ENCODE data around the gene PRKCZ.

Gene PRKCZ

DNA sequence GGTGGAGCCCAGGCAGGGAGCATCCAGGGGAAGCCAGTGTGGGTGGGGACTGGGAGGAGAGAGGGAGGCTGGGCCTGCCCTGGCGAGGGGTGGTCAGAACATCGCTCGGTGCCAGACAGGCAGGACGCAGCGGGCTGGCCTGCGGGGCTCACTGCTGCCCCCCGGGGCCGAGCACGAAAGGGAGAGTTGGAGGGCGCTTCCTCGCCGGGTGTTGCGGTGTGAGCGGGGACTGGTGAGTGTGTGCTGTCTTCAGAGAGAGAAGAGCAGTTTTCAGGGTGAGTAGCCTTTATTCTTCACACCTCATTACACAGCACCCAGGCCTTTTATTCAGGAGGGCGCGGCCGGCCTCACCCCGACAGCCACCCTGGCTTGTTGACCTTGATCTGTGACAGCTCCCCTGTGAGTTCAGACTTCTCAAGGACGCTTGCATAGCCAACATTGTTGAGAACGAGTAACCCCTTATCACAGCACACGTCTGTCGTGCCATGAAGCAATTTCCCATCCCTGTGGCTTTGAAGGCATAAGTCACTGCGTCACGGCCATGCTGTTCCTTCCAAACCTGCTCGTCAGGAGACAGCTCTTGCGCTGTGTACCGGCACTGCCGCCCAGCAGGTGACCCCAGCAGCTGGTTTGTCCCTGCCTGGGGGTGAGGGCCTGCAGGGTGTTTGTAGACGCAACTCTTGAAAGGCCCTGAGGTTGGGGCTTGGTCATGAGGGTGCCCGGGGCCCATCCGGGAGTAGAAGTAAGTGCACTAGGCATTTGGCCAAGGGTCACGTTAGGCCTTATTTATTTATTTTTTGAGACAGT, 54.6 kb downstream of the PRKCZ start:
- no peak for TF ChIP-seq CTCF (IDR thresholded peaks at IDR 0.05; ENCODE audit: low read depth, low read length)
- no peak for DNase-seq (ENCODE audit: low read depth in 2 of 2)
- H3K4me3 ChIP-seq (replicated peaks in 1 of 2; ENCODE audit: low read depth in 2 of 2, low read length in 2 of 2): no peak overlapping the region

GRCh38 chr1:2105781-2106524, 55.7 kb downstream of the PRKCZ start:
- TF ChIP-seq CTCF (IDR thresholded peaks at IDR 0.05; ENCODE audit: low read depth, low read length): no peak
- no peak overlapping the region for H3K4me3 ChIP-seq (replicated peaks in 1 of 2; ENCODE audit: low read depth in 2 of 2, low read length in 2 of 2)
- DNase-seq (ENCODE audit: low read depth in 2 of 2): no peak

- no peak overlapping the region for H3K4me3 ChIP-seq (replicated peaks in 1 of 2; ENCODE audit: low read depth in 2 of 2, low read length in 2 of 2)
- no peak for TF ChIP-seq CTCF (IDR thresholded peaks at IDR 0.05; ENCODE audit: low read depth, low read length)
- DNase-seq (ENCODE audit: low read depth in 2 of 2): no peak
Observed at GRCh38 chr1:2106659-2107405, 56.6 kb downstream of the PRKCZ start.

DNA sequence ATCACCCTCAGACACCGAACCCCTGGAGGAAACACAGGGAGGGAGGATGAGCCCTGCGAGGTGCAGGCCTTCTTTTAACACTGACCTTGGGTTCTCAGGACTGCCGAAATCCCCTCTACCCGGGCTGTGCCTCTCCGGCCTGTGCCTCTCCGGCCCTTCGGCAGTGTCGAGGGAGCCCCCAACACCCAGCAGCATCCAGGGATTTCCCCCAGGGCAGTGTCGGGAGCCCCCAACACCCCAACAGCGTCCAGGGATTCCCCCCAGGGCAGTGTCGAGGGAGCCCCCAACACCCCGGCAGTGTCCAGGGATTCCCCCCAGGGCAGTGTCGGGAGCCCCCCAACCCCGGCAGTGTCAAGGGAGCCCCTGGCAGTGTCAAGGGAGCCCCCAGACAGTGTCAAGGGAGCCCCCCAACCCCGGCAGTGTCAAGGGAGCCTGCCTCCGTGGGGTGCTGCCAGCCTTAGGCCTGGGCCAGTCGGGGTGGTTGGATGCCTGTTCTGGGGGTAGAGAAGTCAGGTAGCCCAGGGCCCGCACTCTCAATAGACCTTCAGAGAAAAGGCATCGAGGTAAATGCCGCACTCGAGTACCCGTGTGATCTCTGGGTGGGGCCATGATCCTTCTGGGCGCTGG, 57.5 kb downstream of the PRKCZ start:
- no peak overlapping the region for H3K4me3 ChIP-seq (replicated peaks in 1 of 2; ENCODE audit: low read depth in 2 of 2, low read length in 2 of 2)
- no peak for DNase-seq (ENCODE audit: low read depth in 2 of 2)
- no peak for TF ChIP-seq CTCF (IDR thresholded peaks at IDR 0.05; ENCODE audit: low read depth, low read length)

GRCh38 chr1:2108213-2108876, 58.1 kb downstream of the PRKCZ start:
- DNase-seq (ENCODE audit: low read depth in 2 of 2): peak; percentile 51 to 64
- peak; percentile 65 for TF ChIP-seq CTCF (IDR thresholded peaks at IDR 0.05; ENCODE audit: low read depth, low read length)

More at GRCh38 chr1:2108213-2108876, 58.1 kb downstream of the PRKCZ start:
- no peak overlapping the region for H3K4me3 ChIP-seq (replicated peaks in 1 of 2; ENCODE audit: low read depth in 2 of 2, low read length in 2 of 2)
